ENCODE measurements around the gene HNRNPK. TPM values are rescaled to one million over a fixed set of nuclear protein-coding genes. Genes with fewer than 3 reads are reported as not detected.

Gene HNRNPK
- total and polyA plus RNA-seq, 2 of the 13 experiments (the other 11 are each of a cell fraction or from before 2014, with no cell fraction given) = 321 to 712 TPM

DNA sequence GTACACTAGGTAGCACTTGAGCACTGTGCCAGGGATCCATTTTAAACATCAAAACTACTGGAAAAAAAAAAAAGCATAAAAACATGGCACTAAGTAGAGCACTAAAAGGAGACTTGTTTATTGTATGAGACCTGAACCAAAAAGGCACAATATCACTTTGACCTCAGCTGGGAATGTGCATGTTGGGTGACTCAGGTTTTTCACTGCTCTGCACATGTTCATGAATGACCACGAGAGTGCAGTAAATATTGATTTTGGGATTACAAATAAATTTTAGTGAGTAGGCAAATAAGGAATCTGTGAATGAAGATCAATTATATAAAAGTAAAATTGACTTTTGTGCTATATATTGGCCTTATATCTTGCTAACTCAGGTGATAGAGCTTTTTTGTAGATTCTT lies 12.4 kb upstream of the HNRNPK start (continued):
- TF ChIP-seq, protein P1, sequence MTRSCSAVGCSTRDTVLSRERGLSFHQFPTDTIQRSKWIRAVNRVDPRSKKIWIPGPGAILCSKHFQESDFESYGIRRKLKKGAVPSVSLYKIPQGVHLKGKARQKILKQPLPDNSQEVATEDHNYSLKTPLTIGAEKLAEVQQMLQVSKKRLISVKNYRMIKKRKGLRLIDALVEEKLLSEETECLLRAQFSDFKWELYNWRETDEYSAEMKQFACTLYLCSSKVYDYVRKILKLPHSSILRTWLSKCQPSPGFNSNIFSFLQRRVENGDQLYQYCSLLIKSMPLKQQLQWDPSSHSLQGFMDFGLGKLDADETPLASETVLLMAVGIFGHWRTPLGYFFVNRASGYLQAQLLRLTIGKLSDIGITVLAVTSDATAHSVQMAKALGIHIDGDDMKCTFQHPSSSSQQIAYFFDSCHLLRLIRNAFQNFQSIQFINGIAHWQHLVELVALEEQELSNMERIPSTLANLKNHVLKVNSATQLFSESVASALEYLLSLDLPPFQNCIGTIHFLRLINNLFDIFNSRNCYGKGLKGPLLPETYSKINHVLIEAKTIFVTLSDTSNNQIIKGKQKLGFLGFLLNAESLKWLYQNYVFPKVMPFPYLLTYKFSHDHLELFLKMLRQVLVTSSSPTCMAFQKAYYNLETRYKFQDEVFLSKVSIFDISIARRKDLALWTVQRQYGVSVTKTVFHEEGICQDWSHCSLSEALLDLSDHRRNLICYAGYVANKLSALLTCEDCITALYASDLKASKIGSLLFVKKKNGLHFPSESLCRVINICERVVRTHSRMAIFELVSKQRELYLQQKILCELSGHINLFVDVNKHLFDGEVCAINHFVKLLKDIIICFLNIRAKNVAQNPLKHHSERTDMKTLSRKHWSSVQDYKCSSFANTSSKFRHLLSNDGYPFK (CRISPR knock-in tag; IDR thresholded peaks at IDR 0.05; ENCODE audit: borderline replicate concordance) = no peak
- no peak for TF ChIP-seq ZNF468 (CRISPR knock-in tag; IDR thresholded peaks at IDR 0.05)
- no peak for TF ChIP-seq ZNF816 (CRISPR knock-in tag; IDR thresholded peaks at IDR 0.05; ENCODE audit: borderline replicate concordance)
- TF ChIP-seq, protein P2, sequence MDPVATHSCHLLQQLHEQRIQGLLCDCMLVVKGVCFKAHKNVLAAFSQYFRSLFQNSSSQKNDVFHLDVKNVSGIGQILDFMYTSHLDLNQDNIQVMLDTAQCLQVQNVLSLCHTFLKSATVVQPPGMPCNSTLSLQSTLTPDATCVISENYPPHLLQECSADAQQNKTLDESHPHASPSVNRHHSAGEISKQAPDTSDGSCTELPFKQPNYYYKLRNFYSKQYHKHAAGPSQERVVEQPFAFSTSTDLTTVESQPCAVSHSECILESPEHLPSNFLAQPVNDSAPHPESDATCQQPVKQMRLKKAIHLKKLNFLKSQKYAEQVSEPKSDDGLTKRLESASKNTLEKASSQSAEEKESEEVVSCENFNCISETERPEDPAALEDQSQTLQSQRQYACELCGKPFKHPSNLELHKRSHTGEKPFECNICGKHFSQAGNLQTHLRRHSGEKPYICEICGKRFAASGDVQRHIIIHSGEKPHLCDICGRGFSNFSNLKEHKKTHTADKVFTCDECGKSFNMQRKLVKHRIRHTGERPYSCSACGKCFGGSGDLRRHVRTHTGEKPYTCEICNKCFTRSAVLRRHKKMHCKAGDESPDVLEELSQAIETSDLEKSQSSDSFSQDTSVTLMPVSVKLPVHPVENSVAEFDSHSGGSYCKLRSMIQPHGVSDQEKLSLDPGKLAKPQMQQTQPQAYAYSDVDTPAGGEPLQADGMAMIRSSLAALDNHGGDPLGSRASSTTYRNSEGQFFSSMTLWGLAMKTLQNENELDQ (CRISPR knock-in tag; IDR thresholded peaks at IDR 0.05; ENCODE audit: borderline replicate concordance) = no peak
- no peak for TF ChIP-seq ZSCAN30 (CRISPR knock-in tag; IDR thresholded peaks at IDR 0.05)
- TF ChIP-seq ARNT (IDR thresholded peaks at IDR 0.05) = no peak
- no peak for TF ChIP-seq ZNF337 (CRISPR knock-in tag; IDR thresholded peaks at IDR 0.05; ENCODE audit: borderline replicate concordance, low read depth)
- TF ChIP-seq, protein P3, sequence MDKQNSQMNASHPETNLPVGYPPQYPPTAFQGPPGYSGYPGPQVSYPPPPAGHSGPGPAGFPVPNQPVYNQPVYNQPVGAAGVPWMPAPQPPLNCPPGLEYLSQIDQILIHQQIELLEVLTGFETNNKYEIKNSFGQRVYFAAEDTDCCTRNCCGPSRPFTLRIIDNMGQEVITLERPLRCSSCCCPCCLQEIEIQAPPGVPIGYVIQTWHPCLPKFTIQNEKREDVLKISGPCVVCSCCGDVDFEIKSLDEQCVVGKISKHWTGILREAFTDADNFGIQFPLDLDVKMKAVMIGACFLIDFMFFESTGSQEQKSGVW (CRISPR knock-in tag; IDR thresholded peaks at IDR 0.05; ENCODE audit: borderline replicate concordance) = no peak
- TF ChIP-seq FOXK1 (CRISPR knock-in tag; IDR thresholded peaks at IDR 0.05; ENCODE audit: borderline replicate concordance, low read depth) = peak; percentile 57; the same call in 1 of the 2 replicates
- TF ChIP-seq RFX3 (CRISPR knock-in tag; IDR thresholded peaks at IDR 0.05) = no peak
- no peak for TF ChIP-seq ZNF331 (CRISPR knock-in tag; IDR thresholded peaks at IDR 0.05)
- TF ChIP-seq ZNF777 (CRISPR knock-in tag; IDR thresholded peaks at IDR 0.05) = no peak
- TF ChIP-seq CC2D1A (CRISPR knock-in tag; IDR thresholded peaks at IDR 0.05) = no peak
- TF ChIP-seq, protein P4, sequence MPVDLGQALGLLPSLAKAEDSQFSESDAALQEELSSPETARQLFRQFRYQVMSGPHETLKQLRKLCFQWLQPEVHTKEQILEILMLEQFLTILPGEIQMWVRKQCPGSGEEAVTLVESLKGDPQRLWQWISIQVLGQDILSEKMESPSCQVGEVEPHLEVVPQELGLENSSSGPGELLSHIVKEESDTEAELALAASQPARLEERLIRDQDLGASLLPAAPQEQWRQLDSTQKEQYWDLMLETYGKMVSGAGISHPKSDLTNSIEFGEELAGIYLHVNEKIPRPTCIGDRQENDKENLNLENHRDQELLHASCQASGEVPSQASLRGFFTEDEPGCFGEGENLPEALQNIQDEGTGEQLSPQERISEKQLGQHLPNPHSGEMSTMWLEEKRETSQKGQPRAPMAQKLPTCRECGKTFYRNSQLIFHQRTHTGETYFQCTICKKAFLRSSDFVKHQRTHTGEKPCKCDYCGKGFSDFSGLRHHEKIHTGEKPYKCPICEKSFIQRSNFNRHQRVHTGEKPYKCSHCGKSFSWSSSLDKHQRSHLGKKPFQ (CRISPR knock-in tag; IDR thresholded peaks at IDR 0.05; ENCODE audit: insufficient replicate concordance) = no peak
- TF ChIP-seq SP4 (CRISPR knock-in tag; IDR thresholded peaks at IDR 0.05) = no peak
- TF ChIP-seq ZNF136 (CRISPR knock-in tag; IDR thresholded peaks at IDR 0.05; ENCODE audit: low read depth) = no peak
- no peak for TF ChIP-seq NFIB (CRISPR knock-in tag; IDR thresholded peaks at IDR 0.05; ENCODE audit: borderline replicate concordance)
- TF ChIP-seq, protein P5, sequence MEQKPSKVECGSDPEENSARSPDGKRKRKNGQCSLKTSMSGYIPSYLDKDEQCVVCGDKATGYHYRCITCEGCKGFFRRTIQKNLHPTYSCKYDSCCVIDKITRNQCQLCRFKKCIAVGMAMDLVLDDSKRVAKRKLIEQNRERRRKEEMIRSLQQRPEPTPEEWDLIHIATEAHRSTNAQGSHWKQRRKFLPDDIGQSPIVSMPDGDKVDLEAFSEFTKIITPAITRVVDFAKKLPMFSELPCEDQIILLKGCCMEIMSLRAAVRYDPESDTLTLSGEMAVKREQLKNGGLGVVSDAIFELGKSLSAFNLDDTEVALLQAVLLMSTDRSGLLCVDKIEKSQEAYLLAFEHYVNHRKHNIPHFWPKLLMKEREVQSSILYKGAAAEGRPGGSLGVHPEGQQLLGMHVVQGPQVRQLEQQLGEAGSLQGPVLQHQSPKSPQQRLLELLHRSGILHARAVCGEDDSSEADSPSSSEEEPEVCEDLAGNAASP (CRISPR knock-in tag; IDR thresholded peaks at IDR 0.05; ENCODE audit: borderline replicate concordance) = peak; percentile 55; the same call in 1 of the 2 replicates
- TF ChIP-seq, protein P6, sequence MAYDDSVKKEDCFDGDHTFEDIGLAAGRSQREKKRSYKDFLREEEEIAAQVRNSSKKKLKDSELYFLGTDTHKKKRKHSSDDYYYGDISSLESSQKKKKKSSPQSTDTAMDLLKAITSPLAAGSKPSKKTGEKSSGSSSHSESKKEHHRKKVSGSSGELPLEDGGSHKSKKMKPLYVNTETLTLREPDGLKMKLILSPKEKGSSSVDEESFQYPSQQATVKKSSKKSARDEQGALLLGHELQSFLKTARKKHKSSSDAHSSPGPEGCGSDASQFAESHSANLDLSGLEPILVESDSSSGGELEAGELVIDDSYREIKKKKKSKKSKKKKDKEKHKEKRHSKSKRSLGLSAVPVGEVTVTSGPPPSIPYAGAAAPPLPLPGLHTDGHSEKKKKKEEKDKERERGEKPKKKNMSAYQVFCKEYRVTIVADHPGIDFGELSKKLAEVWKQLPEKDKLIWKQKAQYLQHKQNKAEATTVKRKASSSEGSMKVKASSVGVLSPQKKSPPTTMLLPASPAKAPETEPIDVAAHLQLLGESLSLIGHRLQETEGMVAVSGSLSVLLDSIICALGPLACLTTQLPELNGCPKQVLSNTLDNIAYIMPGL (CRISPR knock-in tag; IDR thresholded peaks at IDR 0.05; ENCODE audit: borderline replicate concordance in 1 of 2, low read depth in 1 of 2) = no peak

Measured in HepG2 (cell line).